Measurements from ENCODE around the gene RALGPS1. TPM values are rescaled to one million over a fixed set of nuclear protein-coding genes. Genes with fewer than 3 reads are reported as not detected.

The RALGPS1 gene
- total RNA-seq, 6 donors from 2014 or later = 12.3 to 52.4 (median 17.1) TPM

GRCh38 chr9:127058011-127058644 lies 143.5 kb downstream of the RALGPS1 start:
- DNase-seq (no peak), ATAC-seq (ENCODE audit: low FRiP score in 2 of 2) (no peak)
- no peaks in the 10 kb centered on the region for H3K27me3 ChIP-seq
- WGBS, 2 donors = 82 to 86% methylated on average over 7 of the region's 7 CpGs
- H3K36me3 ChIP-seq = no peaks in the 10 kb centered on the region
- no peaks in the 10 kb centered on the region for H3K9me3 ChIP-seq
- peaks cover 4 to 11% (median 6%) of the 10 kb centered on the region in 4 donors for H3K4me1 ChIP-seq
- no peak overlapping the region for H3K4me3 ChIP-seq
- no peak for TF ChIP-seq EP300 (IDR thresholded peaks at IDR 0.05)
- TF ChIP-seq CTCF (IDR thresholded peaks at IDR 0.05) = no peak
- no peak for TF ChIP-seq POLR2A (IDR thresholded peaks at IDR 0.05)
- no peak for TF ChIP-seq POLR2AphosphoS5 (IDR thresholded peaks at IDR 0.05)
- peak overlapping the region in 2 of 4 donors; percentile 2 to 12 for H3K27ac ChIP-seq

DNA sequence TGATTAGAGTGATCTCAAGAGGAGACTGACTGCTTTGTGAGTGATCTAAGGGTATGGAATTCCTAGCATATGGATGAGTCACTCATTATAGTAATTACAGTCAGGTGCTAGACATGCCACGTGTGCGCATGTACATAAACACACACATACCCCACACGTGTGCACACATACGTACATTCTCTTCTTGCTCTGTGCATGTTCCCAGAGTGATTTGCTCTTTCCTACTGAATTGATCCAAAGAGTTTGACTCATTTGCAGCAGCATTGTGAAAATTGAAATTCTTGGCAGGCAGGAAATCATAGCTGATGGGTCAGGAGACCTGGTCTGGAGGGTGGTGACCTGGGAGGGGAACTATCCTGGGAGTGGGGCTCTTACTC lies 144.1 kb downstream of the RALGPS1 start:
- ATAC-seq (ENCODE audit: low FRiP score in 2 of 2) = no peak

DNA sequence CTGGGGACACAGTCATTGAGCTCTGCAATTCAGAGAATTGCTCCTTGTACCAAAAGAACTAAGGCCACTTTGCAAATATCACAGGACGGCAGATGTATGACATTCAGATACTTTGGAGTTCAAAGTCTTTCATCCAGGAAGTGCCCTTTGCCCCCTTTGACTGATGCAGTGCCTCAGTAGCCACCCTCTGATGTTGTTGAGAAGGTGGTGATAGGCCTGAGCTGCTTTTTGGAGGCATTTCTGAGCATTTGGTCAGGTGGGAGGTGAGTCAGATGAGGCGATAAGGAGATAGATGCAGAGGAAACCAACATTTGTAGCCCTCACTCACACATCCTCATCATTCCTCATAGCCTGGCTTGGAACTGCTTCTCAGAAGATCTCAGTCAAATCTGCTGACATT lies 144.4 kb downstream of the RALGPS1 start:
- Histone ChIP-seq H3K27me3 (no peaks in the 10 kb centered on the region), H3K9me3 (no peaks in the 10 kb centered on the region), H3K27ac (peak overlapping the region in 1 of 4 donors; percentile 12), H3K4me3 (no peak overlapping the region), H3K4me1 (peaks cover under 1 to 7% (median 6%) of the 10 kb centered on the region in 4 donors), H3K36me3 (no peaks in the 10 kb centered on the region)
- WGBS, 2 donors = 86 to 89% methylated on average over 2 of the region's 2 CpGs
- ATAC-seq (ENCODE audit: low FRiP score in 2 of 2) = no peak
- TF ChIP-seq POLR2A (IDR thresholded peaks at IDR 0.05) (no peak), CTCF (IDR thresholded peaks at IDR 0.05) (no peak), EP300 (IDR thresholded peaks at IDR 0.05) (no peak), POLR2AphosphoS5 (IDR thresholded peaks at IDR 0.05) (no peak)
- no peak for DNase-seq

More for the DNA sequence above, 144.1 kb downstream of the RALGPS1 start:
- no peak for TF ChIP-seq EP300 (IDR thresholded peaks at IDR 0.05)
- no peak for TF ChIP-seq POLR2A (IDR thresholded peaks at IDR 0.05)
- no peak for TF ChIP-seq CTCF (IDR thresholded peaks at IDR 0.05)
- no peak for TF ChIP-seq POLR2AphosphoS5 (IDR thresholded peaks at IDR 0.05)
- Histone ChIP-seq H3K36me3 (no peaks in the 10 kb centered on the region), H3K9me3 (no peaks in the 10 kb centered on the region), H3K4me3 (no peak overlapping the region), H3K27me3 (no peaks in the 10 kb centered on the region), H3K27ac (peak overlapping the region in 1 of 4 donors; percentile 12), H3K4me1 (peaks cover 4 to 7% (median 6%) of the 10 kb centered on the region in 4 donors)
- DNase-seq = no peak
- WGBS, 2 donors = 95 to 97% methylated on average over 4 of the region's 4 CpGs

DNA sequence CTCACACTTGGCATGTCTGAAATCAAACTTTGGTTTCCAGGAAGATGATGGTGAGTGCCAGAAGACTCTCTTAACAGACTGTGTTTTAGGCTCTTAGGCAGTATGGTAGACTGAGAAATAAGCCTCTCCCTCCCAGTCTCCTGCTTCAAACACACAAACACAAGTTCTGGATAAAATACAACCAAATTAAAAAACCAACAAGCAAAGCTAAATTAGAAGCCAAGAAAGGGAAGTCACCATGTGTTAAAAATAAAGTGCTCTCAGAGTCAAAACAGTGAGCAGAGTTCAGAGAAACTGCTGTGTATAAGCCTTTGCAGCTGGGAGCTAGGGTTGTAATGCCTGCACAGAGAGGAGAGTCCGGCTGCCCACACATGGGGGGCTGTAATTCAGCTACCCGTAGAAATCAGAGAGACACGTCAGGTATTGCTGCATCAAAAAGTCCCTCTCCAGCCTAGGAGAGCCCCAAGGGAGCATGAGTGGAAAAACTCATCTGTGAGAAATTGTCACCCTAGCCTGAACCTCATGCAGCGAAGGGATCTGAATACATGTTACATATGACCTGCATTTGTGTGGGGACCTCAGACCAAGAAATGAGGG lies 145.3 kb downstream of the RALGPS1 start:
- Histone ChIP-seq H3K27me3 (no peaks in the 10 kb centered on the region), H3K27ac (peak overlapping the region in 1 of 4 donors; percentile 12), H3K4me3 (no peak overlapping the region), H3K9me3 (no peaks in the 10 kb centered on the region), H3K4me1 (peaks cover 3 to 7% (median 6%) of the 10 kb centered on the region in 4 donors), H3K36me3 (no peaks in the 10 kb centered on the region)
- 85 to 93% methylated on average over 4 of the region's 4 CpGs for WGBS, 2 donors
- no peak for ATAC-seq (ENCODE audit: low FRiP score in 2 of 2)
- no peak for DNase-seq
- TF ChIP-seq POLR2AphosphoS5 (IDR thresholded peaks at IDR 0.05) (no peak), EP300 (IDR thresholded peaks at IDR 0.05) (no peak)

DNA sequence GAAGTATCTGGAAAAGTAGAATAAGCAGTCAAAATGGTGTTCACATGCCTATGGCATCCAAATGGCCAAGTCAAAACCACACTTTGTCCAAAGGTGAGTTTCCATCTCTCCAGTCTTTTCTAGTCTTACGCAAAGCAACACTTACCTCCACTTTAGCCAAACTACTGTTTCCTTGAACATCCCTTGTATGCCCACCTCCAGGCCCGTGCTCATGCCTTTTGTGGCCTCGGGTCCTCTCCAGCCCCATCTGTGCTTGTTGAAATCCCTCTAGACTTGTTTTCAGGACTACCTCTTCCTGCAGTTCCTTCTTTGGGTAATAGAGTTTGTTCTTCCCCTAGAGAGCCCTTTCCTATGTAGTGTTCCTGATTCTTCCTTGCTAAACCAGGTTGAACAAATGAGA lies 146.8 kb downstream of the RALGPS1 start:
- ATAC-seq (ENCODE audit: low FRiP score in 2 of 2) = no peak
- no peak for DNase-seq
- Histone ChIP-seq H3K36me3 (no peaks in the 10 kb centered on the region), H3K27me3 (no peaks in the 10 kb centered on the region), H3K27ac (no peak overlapping the region), H3K4me3 (no peak overlapping the region), H3K9me3 (no peaks in the 10 kb centered on the region), H3K4me1 (peaks cover 14 to 20% (median 14%) of the 10 kb centered on the region in 4 donors)
- WGBS, 2 donors = 96 to 97% methylated on average over 3 of the region's 3 CpGs
- TF ChIP-seq POLR2A (IDR thresholded peaks at IDR 0.05) (no peak), POLR2AphosphoS5 (IDR thresholded peaks at IDR 0.05) (no peak), EP300 (IDR thresholded peaks at IDR 0.05) (no peak), CTCF (IDR thresholded peaks at IDR 0.05) (no peak)
